Activated CD8-positive, alpha-beta memory T cell treated with anti-CD3 and anti-CD28 coated beads, Interleukin-2, amount 50 U/mL, for 24 hours (primary cell): Measurements from ENCODE around the gene MANF.
"Not testable (repeated sequence)": the region's sequence is repeated elsewhere in the genome, so short reads cannot be mapped to it uniquely, and the experiment has no call there.

ENCODE experiments used
- DNase-seq: peaks from one replicate; pipeline ENCODE4 v3.0.0-alpha.2; 2020; ENCODE audit errors: extremely low read depth

MANF gene

DNA sequence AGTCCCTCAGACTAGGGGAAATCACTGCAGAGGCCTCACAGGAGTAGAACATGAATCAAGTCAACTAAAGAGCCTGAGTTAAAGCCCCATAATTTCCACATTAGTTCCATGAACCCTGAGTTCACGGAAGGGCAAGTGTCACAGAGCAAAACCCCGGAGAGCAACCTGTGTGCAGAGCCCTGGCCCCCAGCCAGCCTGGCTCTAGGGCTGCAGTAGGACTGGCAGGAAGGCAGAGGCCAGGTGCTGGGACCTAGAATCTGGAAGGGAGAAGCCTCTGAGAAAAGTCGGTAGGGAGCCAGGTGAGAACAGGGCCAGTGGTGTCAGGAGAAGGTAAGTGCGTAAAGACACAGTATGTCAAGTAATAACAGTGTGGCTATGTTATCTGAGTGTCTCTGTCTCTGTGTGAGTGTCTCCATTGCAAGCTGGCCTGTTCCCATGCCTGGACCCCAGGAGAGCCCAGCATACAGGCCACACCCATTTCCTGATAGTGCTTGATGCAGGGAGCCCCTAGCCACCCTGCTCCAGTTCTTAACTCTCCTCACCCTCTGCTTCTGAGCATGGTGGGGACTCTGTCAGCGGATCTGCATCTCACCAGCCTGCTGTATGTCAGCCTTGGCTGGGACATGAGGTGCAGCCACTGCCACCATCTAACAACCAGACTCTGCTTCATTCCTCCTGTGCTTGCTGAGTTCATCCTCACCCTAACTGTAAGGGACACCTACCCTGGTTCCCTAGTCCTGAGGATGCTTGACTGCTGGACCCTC, 11.3 kb upstream of the MANF start:
- no peak for DNase-seq

DNA sequence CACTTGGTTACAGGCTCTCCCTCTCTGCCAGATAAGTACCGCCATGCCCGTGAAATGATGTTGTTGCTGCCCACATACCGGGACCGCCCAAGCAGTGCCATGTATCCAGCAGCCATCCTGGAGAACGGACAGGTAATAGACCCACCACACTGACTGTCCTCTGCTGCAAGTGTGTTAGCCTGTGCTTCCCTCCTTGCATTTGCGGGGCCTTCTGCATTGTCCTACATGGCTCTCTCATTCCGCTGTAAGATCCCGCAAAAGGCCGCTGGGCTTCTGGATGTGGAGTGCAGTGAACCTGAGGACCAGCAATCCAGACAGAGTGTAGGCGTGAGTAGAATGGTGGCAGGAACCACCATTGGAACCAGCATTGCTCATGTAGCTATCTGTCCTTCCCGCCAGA, 10.6 kb upstream of the MANF start:
- no peak for DNase-seq

DNA sequence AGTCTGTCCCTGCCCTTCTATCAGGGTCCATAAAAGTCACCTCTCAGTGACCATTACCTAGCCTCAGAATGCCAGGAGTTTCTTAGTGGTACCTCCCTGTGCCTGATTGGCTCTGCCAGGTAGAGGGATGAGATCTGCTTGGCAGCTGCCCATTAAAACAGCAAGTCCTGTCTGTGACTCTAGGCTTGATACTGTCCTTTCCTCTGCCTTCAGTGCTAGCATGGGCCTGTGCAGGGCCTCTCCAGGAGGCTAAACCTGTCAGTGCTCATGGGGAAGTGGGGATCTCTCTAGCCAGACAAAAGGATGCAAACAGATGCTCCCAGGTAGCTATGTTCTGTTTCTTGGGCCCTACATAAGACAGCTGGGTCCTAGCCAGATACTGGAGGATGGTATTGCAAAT, 10.0 kb upstream of the MANF start:
- DNase-seq: no peak

DNA sequence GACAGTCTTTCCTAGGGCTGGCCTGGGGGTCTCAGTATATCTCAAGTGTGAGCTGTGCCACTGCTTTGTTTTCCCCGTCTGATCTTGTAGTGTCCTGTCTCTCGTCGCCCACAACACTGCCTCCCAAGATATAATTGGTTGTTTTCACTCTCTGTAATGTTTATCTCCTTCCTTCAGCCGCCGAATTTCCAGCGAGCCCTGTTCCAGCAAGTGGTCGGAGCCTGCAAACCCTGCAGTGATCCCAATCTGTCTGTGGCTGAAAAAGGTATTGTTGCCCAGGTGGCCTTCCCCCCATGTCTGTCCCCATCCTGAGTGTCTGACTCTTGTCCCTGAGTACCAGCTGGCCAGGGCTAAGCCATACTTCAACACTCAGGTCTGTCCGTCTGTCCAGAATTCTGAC, 9.5 kb upstream of the MANF start:
- no peak for DNase-seq

DNA sequence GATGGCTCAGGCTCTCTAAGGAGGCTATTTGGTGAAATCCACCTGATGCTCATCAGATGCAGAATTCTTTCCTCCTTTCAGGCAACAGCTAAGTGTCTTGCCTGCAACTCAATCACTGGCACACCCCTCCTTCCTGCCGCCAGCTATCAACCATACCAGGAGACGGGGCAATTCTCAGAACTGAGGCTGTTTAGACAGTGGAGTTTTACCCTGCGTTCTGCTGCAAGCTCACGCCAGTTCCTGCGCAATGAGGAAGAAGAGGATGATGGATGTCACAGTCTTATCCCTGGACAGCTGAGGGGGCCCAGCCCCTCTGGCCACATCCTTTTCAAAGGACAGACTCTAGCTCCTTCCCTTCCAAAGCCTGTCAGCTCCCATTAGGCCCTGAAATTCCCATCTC, 7.0 kb upstream of the MANF start:
- DNase-seq: no peak

DNA sequence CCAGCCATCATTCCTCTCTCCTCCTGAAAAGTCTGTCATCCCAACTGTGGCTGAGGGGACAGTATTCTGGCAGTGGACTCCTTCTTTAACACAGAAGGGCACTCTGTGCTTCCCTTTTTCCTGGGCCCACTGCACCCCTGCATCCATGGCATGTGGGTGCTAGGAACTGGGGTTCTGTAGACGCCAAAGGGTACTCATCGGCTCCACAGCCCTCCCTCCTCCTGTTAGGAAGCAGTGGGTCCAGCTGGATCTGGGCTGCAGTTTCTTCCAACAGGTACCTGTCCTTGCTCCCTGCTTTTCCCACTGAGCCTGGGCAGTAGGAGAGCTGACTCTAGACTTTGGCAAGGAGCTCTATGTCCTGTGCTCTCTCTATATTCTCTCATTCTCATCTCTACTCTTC, 6.4 kb upstream of the MANF start:
- no peak for DNase-seq

DNA sequence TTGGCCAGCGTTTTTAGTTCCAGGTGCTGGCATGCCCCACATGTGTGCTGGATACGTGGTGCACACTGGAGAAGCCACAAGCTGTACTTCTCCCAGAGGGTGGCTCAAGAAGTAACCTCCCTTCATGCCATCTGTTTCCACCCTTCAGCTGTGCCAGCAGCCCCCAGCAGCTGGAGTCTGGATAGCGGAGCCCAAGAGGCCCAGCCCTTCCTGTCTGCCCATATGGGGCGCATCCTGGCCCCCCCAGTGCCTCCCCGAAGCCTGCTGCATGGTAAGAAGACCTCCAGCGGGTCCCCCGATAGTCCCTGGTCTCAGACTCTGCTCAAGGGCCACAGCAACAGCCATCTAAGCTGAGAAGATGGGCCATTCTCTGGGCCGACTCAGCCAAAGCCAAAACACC, 5.8 kb upstream of the MANF start:
- no peak for DNase-seq

DNA sequence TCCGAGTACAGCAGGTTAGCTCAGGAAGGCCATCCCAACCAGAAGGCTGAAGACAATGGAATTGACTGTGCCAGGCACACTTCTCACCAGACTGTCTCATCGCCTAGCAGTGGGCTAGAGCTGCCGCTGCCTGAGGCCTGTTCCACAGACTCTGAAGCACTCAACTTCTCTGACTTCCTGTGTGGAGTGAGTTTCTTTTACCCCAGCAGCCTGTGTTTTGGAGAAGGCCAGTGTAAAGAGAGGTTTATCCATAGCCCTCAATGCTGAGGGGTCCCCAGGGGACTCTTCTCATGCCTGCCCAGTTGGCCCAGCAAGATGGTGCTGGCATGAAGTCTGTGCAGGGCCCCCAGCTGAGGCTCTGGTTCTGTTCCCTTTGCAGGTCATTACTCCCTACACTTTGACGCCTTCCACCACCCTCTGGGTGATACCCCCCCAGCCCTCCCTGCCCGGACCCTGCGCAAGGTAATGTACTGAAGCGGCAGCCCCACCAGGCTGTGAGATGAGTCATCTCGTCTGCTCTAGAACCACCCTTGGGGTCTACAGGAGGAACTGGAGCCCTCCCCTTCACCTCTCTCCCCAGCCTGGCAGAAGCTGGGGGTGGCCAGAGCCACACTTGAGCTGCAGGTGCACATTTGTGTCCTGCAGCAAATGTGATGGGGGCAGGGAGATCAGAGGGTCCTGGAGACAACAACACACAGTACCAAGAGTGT, 5.2 kb upstream of the MANF start:
- DNase-seq: no peak

DNA sequence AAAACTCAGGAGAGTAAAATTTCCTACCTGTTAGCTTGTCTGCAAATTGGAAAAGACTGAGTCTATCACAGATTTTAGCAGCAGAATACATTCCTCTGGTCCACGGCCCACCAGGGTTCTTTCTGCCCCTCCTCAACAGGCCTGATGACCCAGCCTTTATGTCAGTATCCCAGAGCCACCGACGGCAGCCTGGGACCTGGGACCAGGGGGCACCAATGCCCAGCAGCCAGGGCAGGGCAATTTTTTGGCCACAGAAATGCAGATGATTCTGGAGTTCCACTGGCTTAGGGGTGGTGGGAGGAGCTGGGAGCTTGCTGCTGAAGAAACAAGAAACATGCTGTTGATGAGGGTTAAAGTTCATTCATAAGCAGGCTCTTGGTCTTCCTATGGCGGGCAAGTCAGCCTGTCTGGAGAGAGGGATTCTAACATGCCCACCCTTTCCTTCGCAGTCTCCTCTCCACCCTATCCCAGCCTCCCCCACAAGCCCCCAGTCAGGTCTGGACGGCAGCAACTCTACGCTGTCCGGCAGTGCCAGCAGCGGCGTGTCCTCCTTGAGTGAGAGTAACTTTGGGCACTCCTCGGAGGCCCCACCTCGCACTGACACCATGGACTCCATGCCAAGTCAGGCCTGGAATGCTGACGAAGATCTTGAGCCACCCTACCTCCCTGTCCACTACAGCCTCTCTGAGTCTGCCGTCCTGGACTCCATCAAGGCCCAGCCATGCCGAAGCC, 4.3 kb upstream of the MANF start:
- DNase-seq: no peak

DNA sequence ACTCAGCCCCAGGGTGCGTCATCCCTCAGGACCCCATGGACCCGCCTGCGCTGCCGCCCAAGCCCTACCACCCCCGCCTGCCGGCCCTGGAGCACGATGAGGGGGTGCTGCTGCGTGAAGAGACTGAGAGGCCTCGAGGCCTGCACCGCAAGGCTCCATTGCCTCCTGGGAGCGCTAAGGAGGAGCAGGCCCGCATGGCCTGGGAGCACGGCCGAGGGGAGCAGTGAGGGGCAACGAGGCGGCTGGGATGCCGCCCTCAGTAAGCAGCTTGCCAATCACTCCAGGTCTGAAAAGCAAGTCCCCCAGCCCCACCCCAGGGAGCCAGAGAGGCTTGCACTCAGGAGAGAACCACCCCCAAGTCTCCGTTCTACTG, 3.8 kb upstream of the MANF start:
- no peak for DNase-seq

DNA sequence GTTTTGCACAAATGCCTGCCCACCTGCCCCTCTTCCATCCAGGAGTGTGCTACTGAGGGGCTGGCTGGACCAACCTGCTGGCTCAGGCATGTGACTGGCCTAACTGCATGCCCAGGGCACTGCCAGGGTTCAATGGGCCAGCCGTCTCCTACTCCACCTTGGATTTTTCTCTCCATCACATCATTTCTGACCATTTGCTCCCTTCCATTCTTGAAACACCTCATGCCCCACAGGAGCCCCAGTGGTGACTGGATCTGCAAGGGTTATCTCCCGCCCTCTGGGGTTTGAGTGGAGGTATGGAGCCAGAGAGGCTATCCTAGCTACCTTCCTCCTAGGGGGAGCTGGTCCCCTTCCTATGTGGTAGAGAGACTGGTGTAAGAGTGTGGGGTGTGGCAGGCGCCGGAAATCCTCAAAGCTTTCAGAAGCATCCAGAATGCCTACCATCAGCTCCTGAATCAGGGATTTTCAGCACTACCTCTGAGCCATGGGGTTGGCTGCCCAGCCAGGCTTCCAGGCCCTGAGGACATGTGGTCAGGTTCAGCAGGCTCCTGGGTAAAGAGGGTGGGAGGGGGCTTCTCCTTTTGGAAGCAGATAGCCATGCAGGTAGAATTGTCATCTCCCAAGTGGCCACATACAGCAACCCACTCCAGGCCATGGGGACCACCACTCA, 2.9 kb upstream of the MANF start:
- no peak for DNase-seq

DNA sequence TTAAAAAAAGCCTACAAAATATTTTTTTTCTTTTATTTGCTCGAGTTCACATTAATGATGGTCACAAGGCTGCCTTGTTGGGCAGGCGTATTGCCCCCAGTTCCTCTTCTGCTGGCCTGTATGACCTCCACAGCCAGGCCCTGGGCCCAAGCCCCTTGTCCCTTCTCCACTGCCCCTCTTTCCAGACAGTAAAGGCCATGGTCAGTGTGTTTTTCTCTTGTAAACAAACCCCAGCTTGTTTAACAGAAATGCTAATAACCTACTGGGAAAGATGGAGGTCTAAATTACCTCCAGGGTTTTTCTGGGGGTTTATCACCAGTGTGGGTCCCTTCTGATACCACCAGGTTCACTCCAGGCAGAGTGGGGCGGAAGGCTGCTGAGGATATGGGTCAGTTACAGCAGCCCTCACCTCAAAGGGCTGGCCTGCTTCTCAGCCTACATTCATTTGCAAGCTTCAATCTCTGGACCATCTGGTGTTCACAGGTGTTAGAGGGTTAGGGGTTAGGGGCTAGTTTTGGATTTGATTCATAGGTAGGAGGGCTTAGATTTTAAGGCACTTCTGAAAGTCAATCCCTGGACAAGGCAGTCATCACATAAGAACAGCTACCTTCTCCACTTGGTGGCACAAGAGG, 2.0 kb upstream of the MANF start:
- no peak for DNase-seq

DNA sequence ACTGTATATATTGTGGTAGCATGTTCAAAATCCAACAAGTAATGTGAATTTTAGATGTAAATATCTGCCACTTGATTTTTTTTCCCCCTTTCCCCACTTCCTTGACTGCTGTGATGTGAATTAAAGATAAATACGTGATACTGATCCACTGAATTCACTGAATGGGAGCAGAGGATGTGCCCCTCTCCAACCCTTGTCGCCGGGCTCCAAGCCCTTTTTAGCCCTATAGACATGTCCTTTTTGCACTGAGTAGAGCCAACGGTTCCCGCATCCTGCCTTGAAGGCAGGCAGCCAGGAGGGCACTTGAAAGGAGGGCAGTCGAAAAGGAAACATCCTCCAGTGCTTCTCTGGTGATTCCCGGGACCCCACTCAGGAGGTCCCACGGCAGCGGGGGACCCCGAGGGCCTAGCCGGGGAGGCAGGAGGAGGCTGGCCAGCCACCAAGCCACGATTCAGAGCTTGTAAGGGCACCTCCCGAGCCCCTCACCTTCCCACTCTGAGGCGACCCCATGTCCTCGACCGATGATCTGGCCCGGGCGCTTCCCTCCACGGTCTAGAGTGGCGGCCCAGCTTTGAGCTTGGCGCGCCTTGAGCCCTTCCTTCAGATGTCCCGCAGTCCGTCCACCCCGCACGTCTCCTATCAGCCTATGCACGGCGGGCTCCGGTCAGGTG, 901 bp upstream of the MANF start:
- no peak for DNase-seq

DNA sequence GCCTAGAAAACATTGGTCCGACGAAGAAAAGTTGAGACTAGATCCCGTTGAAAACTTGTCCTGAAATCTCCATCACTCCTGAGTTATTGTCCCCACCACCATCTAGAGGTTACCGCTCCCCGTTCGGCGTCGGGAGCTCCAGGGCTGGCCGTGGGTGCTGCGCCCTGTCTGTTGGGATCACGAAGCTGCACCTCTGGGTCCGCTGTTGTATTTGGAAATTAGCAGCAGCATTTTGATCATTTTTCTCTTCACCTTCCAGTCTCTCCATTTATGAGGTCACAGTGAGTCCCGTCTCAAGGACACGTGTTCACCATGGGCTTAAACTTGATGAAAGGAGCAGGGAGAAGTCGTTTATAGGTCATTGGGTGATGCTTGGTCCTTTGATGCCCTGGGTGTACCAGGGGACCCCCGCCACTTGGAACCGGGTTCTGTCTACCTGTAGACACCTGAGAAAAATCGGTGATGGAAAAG, 565 bp downstream of the MANF start:
- no peak for DNase-seq

DNA sequence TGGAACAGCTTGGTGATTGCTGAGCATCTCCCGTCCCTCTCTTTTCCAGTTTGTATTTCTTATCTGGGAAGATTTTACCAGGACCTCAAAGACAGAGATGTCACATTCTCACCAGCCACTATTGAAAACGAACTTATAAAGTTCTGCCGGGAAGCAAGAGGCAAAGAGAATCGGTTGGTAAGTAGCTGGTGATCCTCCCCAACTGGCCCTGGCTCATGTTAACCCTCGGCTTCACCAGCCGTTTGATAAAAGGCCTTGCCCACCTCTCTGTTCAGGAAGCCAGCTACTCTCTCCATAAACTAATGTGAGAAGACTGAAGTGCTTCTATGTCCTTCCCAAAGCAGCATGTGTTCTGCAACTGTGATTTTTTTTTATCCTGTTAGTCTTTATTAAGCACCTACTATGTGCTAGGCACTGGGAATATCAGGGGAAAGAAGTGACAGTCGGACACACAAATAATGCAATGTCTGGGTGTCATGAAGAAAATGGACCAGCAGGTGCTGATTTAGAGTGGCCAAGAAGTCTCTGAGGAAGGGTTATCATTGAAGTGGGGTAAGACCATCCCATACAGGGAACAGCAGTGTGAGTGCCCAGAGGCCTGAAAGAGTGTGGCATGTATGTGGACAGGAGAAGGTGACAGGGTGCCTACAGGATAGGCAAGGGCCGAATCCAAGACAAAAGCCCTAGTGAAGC, 1.2 kb downstream of the MANF start:
- no peak for DNase-seq

DNA sequence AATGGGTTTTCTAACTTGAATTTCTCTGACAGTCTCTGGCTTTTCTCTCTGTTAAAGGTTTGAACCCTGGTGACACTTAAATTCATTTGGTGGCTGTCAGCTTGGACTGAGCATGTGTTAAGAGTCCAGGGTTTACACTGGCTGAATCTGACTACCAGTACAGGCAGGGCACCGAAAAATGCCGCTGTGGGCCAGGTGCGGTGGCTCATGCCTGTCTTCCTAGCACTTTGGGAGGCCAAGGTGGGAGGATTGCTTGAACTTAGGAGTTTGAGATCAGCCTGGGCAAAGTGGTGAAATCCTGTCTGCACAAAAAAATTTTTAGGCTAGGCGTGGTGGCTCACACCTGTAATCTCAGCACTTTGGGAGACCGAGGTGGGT, 1.8 kb downstream of the MANF start:
- DNase-seq: no peak

DNA sequence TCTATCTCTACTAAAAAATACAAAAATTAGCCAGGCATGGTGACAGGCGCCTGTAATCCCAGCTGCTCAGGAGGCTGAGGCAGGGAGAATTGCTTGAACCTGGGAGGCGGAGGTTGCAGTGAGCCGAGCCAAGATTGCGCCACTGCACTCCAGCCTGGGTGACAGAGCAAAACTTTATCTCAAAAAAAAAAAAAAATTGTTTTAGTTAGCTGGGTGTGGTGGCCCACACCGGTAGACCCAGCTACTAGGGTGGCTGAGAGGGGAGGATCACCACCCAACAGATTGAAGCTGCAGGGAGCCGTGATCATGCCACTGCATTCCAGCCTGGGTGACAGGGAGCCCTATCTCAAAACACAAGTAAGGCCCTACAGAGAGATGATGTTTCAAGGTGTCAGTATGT, 2.2 kb downstream of the MANF start:
- DNase-seq: not testable (repeated sequence)

DNA sequence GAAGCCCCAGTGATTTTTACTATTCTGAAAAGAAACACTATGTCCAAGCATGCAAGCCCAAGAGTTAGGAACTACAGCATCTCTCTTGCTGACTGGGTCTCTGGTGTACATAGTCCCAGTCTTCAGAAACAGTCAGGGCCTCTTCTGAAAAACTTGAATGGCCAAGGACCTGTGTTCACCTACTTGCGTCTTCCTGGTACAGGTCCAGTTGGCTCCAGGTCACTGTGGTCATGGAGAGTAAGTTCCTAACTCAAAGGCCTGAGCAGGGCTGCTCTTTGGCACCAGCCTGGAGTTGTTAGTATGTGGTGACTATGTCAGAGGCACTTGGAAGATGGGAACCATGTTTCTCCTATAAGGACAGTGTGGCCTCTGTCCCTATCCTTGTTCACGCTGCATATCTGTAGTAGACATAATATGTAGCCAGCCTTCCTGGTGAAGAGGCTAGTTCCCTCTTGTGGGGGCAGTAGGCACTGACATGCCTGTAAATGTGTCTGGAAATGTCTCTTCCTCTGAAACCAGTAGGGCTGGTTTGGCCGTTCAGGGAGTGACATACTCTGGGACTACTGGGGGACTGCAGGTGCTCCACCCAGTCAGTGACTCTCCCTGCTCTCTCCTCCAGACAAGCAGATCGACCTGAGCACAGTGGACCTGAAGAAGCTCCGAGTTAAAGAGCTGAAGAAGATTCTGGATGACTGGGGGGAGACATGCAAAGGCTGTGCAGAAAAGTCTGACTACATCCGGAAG, 3.4 kb downstream of the MANF start:
- no peak for DNase-seq

DNA sequence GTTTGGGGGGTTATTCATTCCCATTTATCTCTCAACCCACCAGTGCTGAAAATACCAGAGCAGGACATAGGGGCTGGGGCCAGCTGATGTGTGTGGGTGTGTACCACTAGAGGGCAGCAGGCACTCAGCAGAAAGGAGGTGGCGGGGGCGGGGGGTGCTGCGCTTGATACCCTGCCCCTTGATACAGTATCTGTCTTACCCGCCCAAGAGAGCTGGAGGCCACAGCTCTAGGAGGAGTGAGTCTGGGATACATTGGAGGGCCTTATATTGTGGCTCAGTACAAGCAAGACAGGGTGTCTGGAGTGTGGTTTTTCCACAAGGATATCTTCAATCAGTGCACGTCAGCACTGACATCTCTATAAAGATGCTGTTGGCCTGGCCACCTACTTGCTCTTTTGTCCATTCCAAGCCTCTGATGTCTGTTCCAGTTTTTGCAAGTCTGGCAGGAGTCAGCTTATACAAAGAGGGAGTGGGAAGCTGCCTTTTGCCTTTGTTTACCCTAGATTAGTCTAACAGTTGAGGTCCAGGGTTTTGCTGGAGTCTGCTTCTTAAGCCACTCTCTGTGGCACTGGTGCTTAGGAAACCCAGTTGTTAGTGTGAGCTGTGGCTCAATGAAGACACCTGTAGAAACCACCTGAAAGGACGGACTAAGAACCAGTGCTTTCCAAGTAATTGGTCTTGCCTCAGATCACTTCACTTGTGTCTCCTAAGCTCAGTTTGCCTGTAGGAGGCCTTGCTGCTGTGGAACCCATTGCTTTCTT, 4.5 kb downstream of the MANF start:
- DNase-seq: no peak
